Lower leg skin (tissue), 3 donors: ENCODE measurements around the gene INCA1.

Source experiments
- CTCF ChIP-seq, 3 donors: fragments of 450-650 bp; IDR thresholded peaks; one replicate each; pipeline ENCODE4 v1.5.1; 2016; ENCODE audit warnings: antibody characterized with exemption in 3 of 3, mild to moderate bottlenecking in 3 of 3, moderate library complexity in 2 of 3
- POLR2A ChIP-seq, 2 donors: fragments of 450-650 bp; IDR thresholded peaks; one replicate each; pipeline ENCODE4 v1.6.1; 2016 to 2017; ENCODE audit warnings: antibody characterized with exemption in 2 of 2, mild to moderate bottlenecking in 1 of 2, moderate library complexity in 1 of 2

GRCh38 chr17:4956493-4957061, 40.7 kb downstream of the INCA1 start:
- TF ChIP-seq POLR2A (IDR thresholded peaks at IDR 0.05): no peak
- TF ChIP-seq CTCF (IDR thresholded peaks at IDR 0.05): no peak
